ENCODE results near the gene MAGEB2. TPM values are rescaled to one million over a fixed set of nuclear protein-coding genes. Genes with fewer than 3 reads are reported as not detected.

Gene MAGEB2
- total and polyA plus RNA-seq, 12 donors: 0.14 to 0.19 TPM; not detected in 10

- no peak for DNase-seq
- Histone ChIP-seq H3K36me3 (replicated peaks in 1 of 2) (no peaks in the 10 kb centered on the region), H3K4me1 (replicated peaks in 1 of 2) (no peaks in the 10 kb centered on the region), H3K9me3 (replicated peaks in 1 of 3) (no peaks in the 10 kb centered on the region), H3K27ac (no peak within 1 kb of the TSS), H3K4me3 (no peak within 1 kb of the TSS), H3K27me3 (no peaks in the 10 kb centered on the region)
- intact Hi-C loops (cut with DNase I): no loop called here
- TF ChIP-seq, protein P1, sequence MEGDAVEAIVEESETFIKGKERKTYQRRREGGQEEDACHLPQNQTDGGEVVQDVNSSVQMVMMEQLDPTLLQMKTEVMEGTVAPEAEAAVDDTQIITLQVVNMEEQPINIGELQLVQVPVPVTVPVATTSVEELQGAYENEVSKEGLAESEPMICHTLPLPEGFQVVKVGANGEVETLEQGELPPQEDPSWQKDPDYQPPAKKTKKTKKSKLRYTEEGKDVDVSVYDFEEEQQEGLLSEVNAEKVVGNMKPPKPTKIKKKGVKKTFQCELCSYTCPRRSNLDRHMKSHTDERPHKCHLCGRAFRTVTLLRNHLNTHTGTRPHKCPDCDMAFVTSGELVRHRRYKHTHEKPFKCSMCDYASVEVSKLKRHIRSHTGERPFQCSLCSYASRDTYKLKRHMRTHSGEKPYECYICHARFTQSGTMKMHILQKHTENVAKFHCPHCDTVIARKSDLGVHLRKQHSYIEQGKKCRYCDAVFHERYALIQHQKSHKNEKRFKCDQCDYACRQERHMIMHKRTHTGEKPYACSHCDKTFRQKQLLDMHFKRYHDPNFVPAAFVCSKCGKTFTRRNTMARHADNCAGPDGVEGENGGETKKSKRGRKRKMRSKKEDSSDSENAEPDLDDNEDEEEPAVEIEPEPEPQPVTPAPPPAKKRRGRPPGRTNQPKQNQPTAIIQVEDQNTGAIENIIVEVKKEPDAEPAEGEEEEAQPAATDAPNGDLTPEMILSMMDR (IDR thresholded peaks at IDR 0.05): no peak
- TF ChIP-seq POLR2A (IDR thresholded peaks at IDR 0.05): no peak
- 66 to 88% (median 70%) methylated on average over 1 to 4 of the region's 4 CpGs for WGBS, 4 donors
Observed at GRCh38 chrX:30230395-30230794, 15.0 kb downstream of the MAGEB2 start, which contains the start of gene MAGEB3. Gene MAGEB3 (plus strand): TSS chrX:30230657. CDS start chrX:30235925, 5,268 bp downstream.

DNA sequence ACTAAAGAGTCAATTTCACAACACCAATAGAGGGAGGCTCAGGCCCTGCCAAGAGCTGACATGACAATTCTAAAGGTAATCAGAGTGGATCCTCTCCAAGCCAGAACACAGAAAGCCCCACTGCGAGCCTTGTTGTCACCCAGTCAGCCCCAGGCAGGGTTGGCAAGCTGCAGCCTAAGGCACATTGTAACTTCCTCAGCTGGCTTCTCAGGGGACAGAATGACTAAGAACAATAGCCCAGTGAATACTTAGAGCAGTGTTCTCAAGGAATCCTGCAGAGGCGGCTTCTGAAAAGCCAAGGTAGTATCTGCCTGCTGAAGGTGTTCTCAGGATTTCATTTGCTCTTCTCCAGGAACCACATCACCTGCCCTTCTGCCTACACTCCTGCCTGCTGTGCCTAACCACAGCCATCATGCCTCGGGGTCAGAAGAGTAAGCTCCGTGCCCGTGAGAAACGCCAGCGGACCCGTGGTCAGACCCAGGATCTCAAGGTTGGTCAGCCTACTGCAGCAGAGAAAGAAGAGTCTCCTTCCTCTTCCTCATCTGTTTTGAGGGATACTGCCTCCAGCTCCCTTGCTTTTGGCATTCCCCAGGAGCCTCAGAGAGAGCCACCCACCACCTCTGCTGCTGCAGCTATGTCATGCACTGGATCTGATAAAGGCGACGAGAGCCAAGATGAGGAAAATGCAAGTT, 26.5 kb downstream of the MAGEB2 start, which contains the start of gene MAGEB4:
TSS of gene MAGEB4 (plus strand) at position 277 of the 692 bp plus-strand sequence. CDS start at position 413, 136 bp downstream.
- Histone ChIP-seq H3K4me1 (replicated peaks in 1 of 2) (no peaks in the 10 kb centered on the region), H3K27ac (no peak within 1 kb of the TSS), H3K4me3 (no peak within 1 kb of the TSS), H3K27me3 (no peaks in the 10 kb centered on the region), H3K36me3 (replicated peaks in 1 of 2) (no peaks in the 10 kb centered on the region), H3K9me3 (replicated peaks in 1 of 3) (no peaks in the 10 kb centered on the region)
- WGBS, 4 donors: 78 to 95% (median 83%) methylated on average over 1 to 10 of the region's 10 CpGs
- DNase-seq: no peak
- intact Hi-C loops (cut with DNase I): no loop called here
- no peak for TF ChIP-seq POLR2A (IDR thresholded peaks at IDR 0.05)
- TF ChIP-seq, protein P1 (IDR thresholded peaks at IDR 0.05): no peak

GRCh38 chrX:30246769-30247489, 31.6 kb downstream of the MAGEB2 start, which contains the start of gene MAGEB1:
Gene MAGEB1 (plus strand): TSS chrX:30247146. CDS start chrX:30250494, 3,348 bp downstream.
- Histone ChIP-seq H3K36me3 (replicated peaks in 1 of 2) (no peaks in the 10 kb centered on the region), H3K27me3 (no peaks in the 10 kb centered on the region), H3K4me3 (no peak within 1 kb of the TSS), H3K9me3 (replicated peaks in 1 of 3) (no peaks in the 10 kb centered on the region), H3K27ac (no peak within 1 kb of the TSS), H3K4me1 (replicated peaks in 1 of 2) (no peaks in the 10 kb centered on the region)
- 81 to 92% (median 88%) methylated on average over 24 to 38 of the region's 38 CpGs for WGBS, 4 donors
- intact Hi-C loops (cut with DNase I): no loop called here
- DNase-seq: no peak
- TF ChIP-seq, protein P1 (IDR thresholded peaks at IDR 0.05): no peak
- TF ChIP-seq POLR2A (IDR thresholded peaks at IDR 0.05): no peak

DNA sequence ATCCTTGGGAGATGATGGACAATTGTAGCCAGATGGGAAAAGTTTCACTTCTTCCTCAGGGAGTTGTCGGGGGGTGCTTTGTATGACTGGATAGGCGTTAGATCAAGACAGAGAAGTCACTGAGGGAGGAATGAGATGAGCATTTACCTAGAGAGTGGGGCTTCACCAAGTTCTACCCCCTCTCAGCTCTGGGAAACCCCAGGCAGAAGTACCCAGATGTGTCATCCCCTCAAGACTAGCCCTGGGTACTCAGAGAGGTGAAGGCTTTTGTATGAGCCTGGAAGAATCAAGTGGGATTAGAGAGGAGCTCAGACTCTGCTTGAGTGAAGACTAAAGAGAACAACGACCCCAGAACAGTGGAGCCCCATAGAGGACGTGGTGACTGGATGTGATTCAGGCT, 33.5 kb downstream of the MAGEB2 start:
- WGBS, 4 donors: 71 to 85% (median 76%) methylated on average over 4 of the region's 4 CpGs
- no peaks in the 10 kb centered on the region for H3K9me3 ChIP-seq (replicated peaks in 1 of 3)
- no peaks in the 10 kb centered on the region for H3K27me3 ChIP-seq
- H3K36me3 ChIP-seq (replicated peaks in 1 of 2): no peaks in the 10 kb centered on the region
- H3K4me3 ChIP-seq: no peak overlapping the region
- H3K27ac ChIP-seq: no peak overlapping the region
- intact Hi-C loops (cut with DNase I): no loop called here
- TF ChIP-seq, protein P1 (IDR thresholded peaks at IDR 0.05): no peak
- no peak for TF ChIP-seq POLR2A (IDR thresholded peaks at IDR 0.05)
- DNase-seq: no peak
- H3K4me1 ChIP-seq (replicated peaks in 1 of 2): no peaks in the 10 kb centered on the region

Data from adrenal gland (tissue), 12 donors.